ENCODE data around the gene TMEM150B.

Gene TMEM150B

GRCh38 chr19:55269299-55269698 is 55.8 kb downstream of the TMEM150B start:
- in situ Hi-C loops (cut with HindIII; ENCODE audit: low pct_unique_long_range_greater_than_20kb, low sequenced_read_pairs), result no loop called here
- no peak for DNase-seq (ENCODE audit: low read depth in 1 of 2, low spot score in 1 of 2)

GRCh38 chr19:55266840-55267239 is 58.3 kb downstream of the TMEM150B start:
- in situ Hi-C loops (cut with HindIII; ENCODE audit: low pct_unique_long_range_greater_than_20kb, low sequenced_read_pairs), result no loop called here
- DNase-seq (ENCODE audit: low read depth in 1 of 2, low spot score in 1 of 2), result no peak
- TF ChIP-seq JUND (IDR thresholded peaks at IDR 0.05; ENCODE audit: low read depth), result no peak

More at GRCh38 chr19:55269299-55269698, 55.8 kb downstream of the TMEM150B start:
- TF ChIP-seq JUND (IDR thresholded peaks at IDR 0.05; ENCODE audit: low read depth), result no peak

- DNase-seq (ENCODE audit: low read depth in 1 of 2, low spot score in 1 of 2), result no peak
- in situ Hi-C loops (cut with HindIII; ENCODE audit: low pct_unique_long_range_greater_than_20kb, low sequenced_read_pairs), result no loop called here
- TF ChIP-seq JUND (IDR thresholded peaks at IDR 0.05; ENCODE audit: low read depth), result no peak
Measured at GRCh38 chr19:55266404-55266803, 58.7 kb downstream of the TMEM150B start.

- TF ChIP-seq JUND (IDR thresholded peaks at IDR 0.05; ENCODE audit: low read depth), result no peak
- in situ Hi-C loops (cut with HindIII; ENCODE audit: low pct_unique_long_range_greater_than_20kb, low sequenced_read_pairs), result no loop called here
- DNase-seq (ENCODE audit: low read depth in 1 of 2, low spot score in 1 of 2), result no peak
Measured at GRCh38 chr19:55265723-55266386, 59.3 kb downstream of the TMEM150B start.

GRCh38 chr19:55265173-55265572 is 60.0 kb downstream of the TMEM150B start:
- in situ Hi-C loops (cut with HindIII; ENCODE audit: low pct_unique_long_range_greater_than_20kb, low sequenced_read_pairs), result no loop called here
- DNase-seq (ENCODE audit: low read depth in 1 of 2, low spot score in 1 of 2), result no peak
- no peak for TF ChIP-seq JUND (IDR thresholded peaks at IDR 0.05; ENCODE audit: low read depth)

- in situ Hi-C loops (cut with HindIII; ENCODE audit: low pct_unique_long_range_greater_than_20kb, low sequenced_read_pairs), result no loop called here
- DNase-seq (ENCODE audit: low read depth in 1 of 2, low spot score in 1 of 2), result no peak
- TF ChIP-seq JUND (IDR thresholded peaks at IDR 0.05; ENCODE audit: low read depth), result no peak
Measured at GRCh38 chr19:55264531-55264930, 60.6 kb downstream of the TMEM150B start.
